ENCODE results near the gene TNRC6A.

The TNRC6A gene

DNA sequence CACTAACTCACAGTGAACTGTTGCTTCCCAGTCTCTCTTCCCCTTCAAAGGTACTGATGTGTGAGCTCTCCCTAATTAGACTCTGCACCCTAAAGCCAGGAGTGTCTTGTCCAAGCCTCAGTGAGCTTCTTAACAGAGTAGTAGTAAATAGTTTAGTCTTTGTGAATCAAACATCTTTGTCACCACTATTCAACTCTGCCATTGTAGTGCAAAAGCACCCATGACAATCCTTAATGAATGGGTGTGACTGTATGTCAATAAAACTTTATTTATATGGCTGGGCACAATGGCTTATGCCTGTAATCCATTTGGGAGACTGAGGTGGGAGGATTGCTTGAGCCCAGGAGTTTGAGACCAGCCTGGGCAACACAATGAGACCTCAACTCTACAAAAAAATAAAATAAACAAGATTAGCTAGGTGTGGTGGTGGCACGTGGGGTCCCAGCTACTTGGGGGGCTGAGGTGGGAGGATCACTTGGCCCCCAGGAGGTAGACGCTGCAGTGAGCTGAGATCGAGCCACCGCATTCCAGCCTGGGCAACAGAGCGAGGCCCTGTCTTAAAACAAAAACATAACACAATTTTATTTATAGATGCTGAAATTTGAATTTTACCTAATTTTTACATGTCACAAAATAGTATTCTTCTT, 45.5 kb upstream of the TNRC6A start:
- Histone ChIP-seq H3F3A (ENCODE audit: low read depth) (no peaks in the 10 kb centered on the region), H3K4me2 (ENCODE audit: low read depth, low read length, poor library complexity, severe bottlenecking) (no peak overlapping the region), H3K9ac (ENCODE audit: low read depth, low read length, poor library complexity, severe bottlenecking) (no peak overlapping the region), H3K36me3 (ENCODE audit: insufficient read depth, low read length) (no peaks in the 10 kb centered on the region), H4K20me1 (ENCODE audit: insufficient read depth, low read length, poor library complexity, severe bottlenecking) (no peaks in the 10 kb centered on the region), H3K4me1 (ENCODE audit: insufficient read depth, low read length, poor library complexity, severe bottlenecking) (no peaks in the 10 kb centered on the region), H3K9me3 (ENCODE audit: insufficient read depth, low read depth, low read length) (no peaks in the 10 kb centered on the region), H3K79me2 (ENCODE audit: insufficient read depth, low read length) (no peaks in the 10 kb centered on the region), H3K9me2 (replicated peaks; ENCODE audit: low read depth, low read length) (no peaks in the 10 kb centered on the region), H3K4me3 (ENCODE audit: low read length, poor library complexity, severe bottlenecking) (no peak overlapping the region), H2AFZ (ENCODE audit: low read length) (no peak overlapping the region), H3K27me3 (ENCODE audit: insufficient read depth, low read length, poor library complexity, severe bottlenecking) (no peaks in the 10 kb centered on the region)
- TF ChIP-seq CTCF (conservative IDR thresholded peaks at IDR 0.05; ENCODE audit: low read length) (no peak), EZH2phosphoT487 (IDR thresholded peaks at IDR 0.05; ENCODE audit: borderline replicate concordance) (no peak)

- Histone ChIP-seq H3K9me2 (replicated peaks; ENCODE audit: low read depth, low read length) (no peaks in the 10 kb centered on the region), H3F3A (ENCODE audit: low read depth) (no peaks in the 10 kb centered on the region), H2AFZ (ENCODE audit: low read length) (no peak overlapping the region), H3K9ac (ENCODE audit: low read depth, low read length, poor library complexity, severe bottlenecking) (no peak overlapping the region), H3K27me3 (ENCODE audit: insufficient read depth, low read length, poor library complexity, severe bottlenecking) (no peaks in the 10 kb centered on the region), H3K4me2 (ENCODE audit: low read depth, low read length, poor library complexity, severe bottlenecking) (no peak overlapping the region), H3K4me1 (ENCODE audit: insufficient read depth, low read length, poor library complexity, severe bottlenecking) (no peaks in the 10 kb centered on the region), H3K36me3 (ENCODE audit: insufficient read depth, low read length) (no peaks in the 10 kb centered on the region), H4K20me1 (ENCODE audit: insufficient read depth, low read length, poor library complexity, severe bottlenecking) (no peaks in the 10 kb centered on the region), H3K79me2 (ENCODE audit: insufficient read depth, low read length) (no peaks in the 10 kb centered on the region), H3K9me3 (ENCODE audit: insufficient read depth, low read depth, low read length) (no peaks in the 10 kb centered on the region), H3K4me3 (ENCODE audit: low read length, poor library complexity, severe bottlenecking) (no peak overlapping the region)
- no peak for TF ChIP-seq EZH2phosphoT487 (IDR thresholded peaks at IDR 0.05; ENCODE audit: borderline replicate concordance)
- TF ChIP-seq CTCF (conservative IDR thresholded peaks at IDR 0.05; ENCODE audit: low read length): no peak
Observed at GRCh38 chr16:24685539-24686432, 43.7 kb upstream of the TNRC6A start.

GRCh38 chr16:24686678-24687077, 42.8 kb upstream of the TNRC6A start:
- Histone ChIP-seq H3K9me3 (ENCODE audit: insufficient read depth, low read depth, low read length) (no peaks in the 10 kb centered on the region), H2AFZ (ENCODE audit: low read length) (no peak overlapping the region), H3K4me1 (ENCODE audit: insufficient read depth, low read length, poor library complexity, severe bottlenecking) (no peaks in the 10 kb centered on the region), H3K9ac (ENCODE audit: low read depth, low read length, poor library complexity, severe bottlenecking) (no peak overlapping the region), H3K4me2 (ENCODE audit: low read depth, low read length, poor library complexity, severe bottlenecking) (no peak overlapping the region), H3K4me3 (ENCODE audit: low read length, poor library complexity, severe bottlenecking) (no peak overlapping the region), H3K36me3 (ENCODE audit: insufficient read depth, low read length) (no peaks in the 10 kb centered on the region), H3K27me3 (ENCODE audit: insufficient read depth, low read length, poor library complexity, severe bottlenecking) (no peaks in the 10 kb centered on the region), H3F3A (ENCODE audit: low read depth) (no peaks in the 10 kb centered on the region), H3K9me2 (replicated peaks; ENCODE audit: low read depth, low read length) (no peaks in the 10 kb centered on the region), H3K79me2 (ENCODE audit: insufficient read depth, low read length) (no peaks in the 10 kb centered on the region), H4K20me1 (ENCODE audit: insufficient read depth, low read length, poor library complexity, severe bottlenecking) (no peaks in the 10 kb centered on the region)
- TF ChIP-seq EZH2phosphoT487 (IDR thresholded peaks at IDR 0.05; ENCODE audit: borderline replicate concordance) (no peak), CTCF (conservative IDR thresholded peaks at IDR 0.05; ENCODE audit: low read length) (no peak)
